ENCODE results near the gene RFPL4AL1.
"Not testable (repeated sequence)": the region's sequence is repeated elsewhere in the genome, so short reads cannot be mapped to it uniquely, and the experiment has no call there.

Gene RFPL4AL1

GRCh38 chr19:55768818-55769217 is at the start of gene RFPL4AL1:
RFPL4AL1 (plus strand) TSS chr19:55769118; CDS start chr19:55771805, 2,687 bp downstream.
- DNase-seq, result not testable (repeated sequence)

GRCh38 chr19:55720214-55720746 is 48.6 kb upstream of the RFPL4AL1 start:
- no peak for DNase-seq

- no peak for DNase-seq
Observed at GRCh38 chr19:55720801-55721200, 48.1 kb upstream of the RFPL4AL1 start.

DNA sequence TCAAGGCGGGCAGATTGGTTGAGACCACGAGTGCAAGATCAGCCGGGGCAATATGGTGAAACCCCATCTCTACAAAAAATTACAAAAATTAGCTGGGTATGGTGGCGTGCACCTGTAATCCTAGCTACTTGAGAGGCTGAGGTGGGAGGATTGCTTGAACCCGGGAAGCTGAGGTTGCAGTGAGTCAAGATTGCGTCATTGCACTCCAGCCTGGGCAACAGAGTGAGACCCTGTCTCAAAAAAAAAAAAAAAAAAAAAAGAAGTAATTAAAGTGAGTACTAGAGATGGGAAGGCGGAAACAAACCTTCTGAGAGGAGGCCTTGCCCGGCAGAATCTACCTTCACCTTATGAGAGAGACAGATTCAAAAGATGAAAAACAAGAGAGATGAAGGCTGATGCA is 45.4 kb upstream of the RFPL4AL1 start:
- no peak for DNase-seq

DNA sequence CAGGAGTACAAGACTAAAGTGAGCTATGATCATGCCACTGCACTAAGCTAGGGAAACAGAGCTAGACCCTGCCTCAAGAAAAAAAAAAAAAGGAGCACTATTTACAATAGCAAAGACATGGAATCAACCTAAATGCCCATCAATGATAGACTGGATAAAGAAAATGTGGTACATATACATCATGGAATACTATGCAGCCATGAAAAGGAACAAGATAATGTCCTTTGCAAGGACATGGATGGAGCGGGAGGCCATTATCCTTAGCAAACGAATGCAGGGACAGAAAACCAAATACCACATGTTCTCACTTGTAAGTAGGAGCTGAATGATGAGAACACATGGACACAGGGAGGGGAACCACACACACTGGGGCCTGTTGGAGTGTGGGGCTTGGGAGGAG is 38.5 kb upstream of the RFPL4AL1 start:
- not testable (repeated sequence) for DNase-seq

DNA sequence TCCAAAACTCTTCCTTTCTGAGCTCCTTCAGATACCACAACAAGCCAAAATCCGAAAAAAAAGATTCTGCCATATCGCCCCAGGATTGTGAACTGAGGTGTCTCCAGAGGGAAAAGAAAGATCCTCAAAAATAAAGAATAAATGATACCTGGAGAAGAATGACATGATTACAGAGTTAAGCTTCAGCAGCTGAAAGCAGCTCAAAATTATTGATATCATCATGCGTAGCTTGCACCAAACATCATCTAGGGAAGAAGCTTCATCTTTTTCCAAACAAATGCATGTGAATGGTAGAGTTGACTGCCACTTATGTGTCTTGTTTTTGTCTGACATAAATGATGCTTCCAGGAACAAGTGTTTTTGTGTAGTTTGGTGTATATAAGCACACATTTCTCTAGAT is 30.6 kb upstream of the RFPL4AL1 start, which contains the start of gene NLRP9:
Gene NLRP9 (minus strand): TSS at position 101 of the 400 bp plus-strand sequence. CDS start 28 bp downstream, at position 73.
- DNase-seq, result no peak

DNA sequence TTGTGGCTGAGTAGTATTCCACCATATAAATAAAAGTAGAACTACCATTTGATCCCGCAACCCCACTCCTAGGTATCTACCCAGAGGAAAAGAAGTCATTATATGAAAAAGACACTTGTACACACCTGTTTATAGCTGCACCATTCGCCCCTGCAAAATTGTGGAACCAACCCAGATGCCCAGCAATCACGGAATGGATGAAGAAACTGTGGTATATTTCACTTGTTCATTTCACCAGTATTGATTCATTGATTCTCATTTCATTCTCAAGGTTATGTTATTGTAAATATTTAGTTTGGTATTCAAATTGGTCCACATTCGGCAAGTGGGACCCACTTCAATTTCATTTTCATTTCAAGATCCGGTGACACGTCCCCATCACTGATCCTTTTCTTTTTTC is 18.2 kb upstream of the RFPL4AL1 start:
- DNase-seq, result no peak

- DNase-seq, result no peak
Observed at GRCh38 chr19:55753401-55753800, 15.5 kb upstream of the RFPL4AL1 start.

DNA sequence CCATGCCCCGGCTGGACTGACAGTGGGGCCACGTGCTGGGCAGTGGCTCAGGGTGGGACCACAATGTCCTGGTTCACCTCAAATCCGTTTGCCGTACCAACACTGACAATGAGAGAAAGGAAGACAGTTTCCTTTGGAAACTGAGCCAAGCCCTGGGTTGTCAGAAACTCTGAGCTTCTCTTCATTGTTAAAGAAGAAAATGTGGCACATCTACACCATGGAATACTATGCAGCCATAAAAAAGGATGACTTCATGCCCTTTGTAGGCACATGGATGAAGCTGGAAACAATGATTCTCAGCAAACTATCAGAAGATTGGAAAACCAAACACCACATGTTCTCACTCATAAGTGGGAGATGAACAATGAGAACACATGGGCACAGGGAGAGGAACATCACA is 12.1 kb upstream of the RFPL4AL1 start:
- DNase-seq, result not testable (repeated sequence)

GRCh38 chr19:55758797-55759196 is 10.1 kb upstream of the RFPL4AL1 start, which contains the start of gene RFPL4A:
RFPL4A (plus strand) TSS chr19:55759097; CDS start chr19:55761801, 2,704 bp downstream.
- not testable (repeated sequence) for DNase-seq

DNA sequence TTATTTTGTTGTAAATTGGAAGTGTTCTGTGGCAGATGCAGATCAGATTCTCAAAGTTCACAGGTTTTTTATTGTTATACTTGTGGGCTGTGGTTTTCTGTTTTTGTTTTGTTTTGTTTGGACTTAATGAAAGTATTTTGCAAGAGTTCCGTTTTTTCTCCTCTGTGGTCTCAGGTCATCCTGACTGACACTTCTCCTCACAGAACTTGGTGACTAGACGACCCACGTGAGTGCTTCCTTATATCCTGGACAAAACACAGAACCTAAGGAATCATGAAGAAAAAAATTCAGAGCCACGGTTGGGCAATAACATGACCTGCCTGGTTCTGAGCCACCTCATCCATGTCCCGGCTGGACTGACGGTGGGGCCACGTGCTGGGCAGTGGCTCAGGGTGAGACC is 2.5 kb upstream of the RFPL4AL1 start:
- no peak for DNase-seq

- DNase-seq, result not testable (repeated sequence)
Observed at GRCh38 chr19:55769632-55770031, 714 bp downstream of the RFPL4AL1 start.

- no peak for DNase-seq
Observed at GRCh38 chr19:55777528-55777927, 8.6 kb downstream of the RFPL4AL1 start.

DNA sequence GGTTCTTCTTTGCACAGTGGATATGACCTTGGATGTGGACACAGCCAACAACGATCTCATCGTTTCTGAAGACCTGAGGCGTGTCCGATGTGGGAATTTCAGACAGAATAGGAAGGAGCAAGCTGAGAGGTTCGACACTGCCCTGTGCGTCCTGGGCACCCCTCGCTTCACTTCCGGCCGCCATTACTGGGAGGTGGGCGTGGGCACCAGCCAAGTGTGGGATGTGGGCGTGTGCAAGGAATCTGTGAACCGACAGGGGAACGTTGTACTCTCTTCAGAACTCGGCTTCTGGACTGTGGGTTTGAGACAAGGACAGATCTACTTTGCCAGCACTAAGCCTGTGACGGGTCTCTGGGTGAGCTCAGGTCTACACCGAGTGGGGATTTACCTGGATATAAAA is 9.4 kb downstream of the RFPL4AL1 start:
- no peak for DNase-seq

GRCh38 chr19:55781112-55781511 is 12.2 kb downstream of the RFPL4AL1 start:
- DNase-seq, result no peak

DNA sequence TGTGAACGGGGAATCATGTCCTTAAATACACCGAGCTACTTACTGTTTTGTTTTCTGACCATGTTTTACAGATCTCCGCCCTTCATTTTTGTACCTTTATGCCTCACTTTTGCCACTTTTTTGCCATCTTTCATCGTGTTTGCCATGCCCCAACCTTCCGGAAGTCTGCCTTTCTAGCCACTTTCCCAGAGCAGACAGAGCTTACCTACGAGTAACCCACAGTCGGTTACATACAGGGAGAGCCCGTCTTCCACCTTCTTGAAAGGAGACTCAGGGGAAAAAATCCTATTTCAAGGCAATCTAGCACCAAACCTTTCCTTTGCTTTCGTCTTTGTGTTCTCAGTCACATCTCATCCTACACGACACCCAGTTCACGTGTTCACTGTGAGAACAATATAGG is 26.1 kb downstream of the RFPL4AL1 start:
- no peak for DNase-seq

- no peak for DNase-seq
Observed at GRCh38 chr19:55801416-55801815, 32.5 kb downstream of the RFPL4AL1 start.

DNA sequence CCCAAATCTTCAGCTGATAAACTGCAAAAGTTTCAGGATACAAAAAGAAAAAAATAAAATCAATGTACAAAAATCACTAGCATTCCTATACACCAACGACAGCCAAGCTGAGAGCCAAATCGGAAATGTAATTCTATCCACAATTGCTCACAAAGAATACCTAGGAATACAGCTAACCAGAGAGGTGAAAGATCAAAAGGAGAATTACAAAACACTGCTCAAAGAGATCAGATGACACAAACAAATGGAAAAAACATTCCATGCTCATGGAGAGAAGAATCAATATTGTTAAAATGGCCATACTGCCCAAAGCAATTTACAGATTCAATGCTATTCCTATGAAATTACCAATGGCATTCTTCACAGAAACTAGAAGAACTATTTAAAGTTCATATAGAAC is 33.4 kb downstream of the RFPL4AL1 start:
- DNase-seq, result no peak

DNA sequence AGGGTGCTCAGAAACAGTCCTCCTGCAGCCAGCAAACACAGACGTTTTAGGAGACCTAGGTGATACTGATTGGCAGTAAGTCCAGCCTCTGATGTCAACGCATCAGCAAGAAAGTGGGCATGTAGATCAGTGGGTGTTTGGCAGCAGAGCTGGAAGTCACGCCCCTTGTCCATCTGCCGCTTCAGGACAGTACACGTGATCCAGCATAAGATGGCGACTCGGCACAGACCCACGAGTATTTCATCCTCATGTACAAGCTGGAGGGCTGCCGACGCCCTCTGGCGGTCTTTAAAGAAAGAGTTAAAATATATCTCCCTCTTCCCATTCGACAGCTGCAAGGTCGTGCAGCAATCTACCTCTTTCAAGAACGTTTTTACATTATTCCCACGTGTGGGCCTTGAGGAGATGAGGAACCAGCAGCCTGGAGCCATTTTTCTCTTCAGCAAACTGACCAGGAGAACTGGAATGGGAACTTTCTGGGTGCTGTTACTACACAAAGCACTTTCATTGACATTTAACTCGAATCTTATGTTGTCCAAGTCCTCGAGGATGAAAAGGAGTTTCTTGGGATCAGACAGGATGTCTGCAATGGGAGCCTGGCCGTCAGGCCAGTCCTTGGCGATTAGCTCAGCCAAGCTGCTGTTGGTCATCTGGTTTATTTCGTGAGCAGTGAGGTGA is 40.6 kb downstream of the RFPL4AL1 start:
- DNase-seq, result no peak

GRCh38 chr19:55811340-55811739 is 42.4 kb downstream of the RFPL4AL1 start:
- no peak for DNase-seq

- no peak for DNase-seq
Observed at GRCh38 chr19:55812449-55812848, 43.5 kb downstream of the RFPL4AL1 start.

GRCh38 chr19:55813906-55814305 is 45.0 kb downstream of the RFPL4AL1 start:
- no peak for DNase-seq

DNA sequence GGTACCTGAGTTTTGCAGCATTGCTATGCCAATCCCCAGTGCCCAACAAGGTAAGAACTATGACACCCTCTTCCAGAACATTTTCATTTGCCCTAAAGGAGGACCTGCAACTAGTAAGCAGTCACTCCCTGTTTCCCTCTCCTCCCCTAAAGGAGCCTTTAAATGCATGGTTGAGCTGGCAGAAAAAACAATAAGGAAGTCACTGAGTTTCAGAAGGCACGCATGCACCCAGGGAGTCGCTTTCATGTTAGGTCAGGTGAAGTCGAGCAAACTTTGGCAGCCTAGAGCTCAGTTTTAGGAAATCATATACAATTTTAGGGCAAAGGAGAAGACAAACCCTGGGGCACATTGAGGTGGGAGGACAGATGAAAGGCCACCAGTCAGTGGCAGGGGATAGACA is 51.1 kb downstream of the RFPL4AL1 start:
- DNase-seq, result no peak

Data from cortex of kidney (tissue), 1 donor.